Caco-2 (cell line): Measurements from ENCODE around the gene FMNL3. TPM values are rescaled to one million over a fixed set of nuclear protein-coding genes. Genes with fewer than 3 reads are reported as not detected.

Experiments used
- BruUV-seq: library from RNA; stranded (reverse); fragments of 400-500 nt; replicated peaks from 2 replicates; lab custom pipeline; 2021; lab: Mats Ljungman, UMichigan
- CTCF ChIA-PET: fragments of 300-600 bp; sonication (Branson Sonifier 250); formaldehyde crosslinking; loops from one replicate; lab custom pipeline; 2022; ENCODE audit warnings: antibody characterized with exemption; lab: Charles Lee
- POLR2A ChIA-PET: fragments of 300-600 bp; sonication (Branson Sonifier 250); formaldehyde crosslinking; loops from one replicate; lab custom pipeline; 2022; ENCODE audit warnings: antibody characterized with exemption; lab: Charles Lee
- DNase-seq, 2 experiments: peaks; one replicate each; pipeline versions ENCODE4 v3.0.0 to v3.0.0-alpha.2; 2020 to 2022
- H3K27me3 ChIP-seq: replicated peaks from 2 replicates; pipeline ENCODE4 v1.6.0; 2011; ENCODE audit warnings: low read length; ENCODE audit not compliant: control insufficient read depth, insufficient read depth
- H3K36me3 ChIP-seq: 2 replicates; pipeline ENCODE4 v1.5.1; 2011; ENCODE audit warnings: low read length; ENCODE audit not compliant: control insufficient read depth, insufficient read depth
- H3K4me1 ChIP-seq: fragments of 250-450 bp; sonication (Bioruptor Pico); 2 replicates; pipeline ENCODE4 v1.5.1; 2020; ENCODE audit warnings: mild to moderate bottlenecking
- H3K4me3 ChIP-seq: 2 replicates; pipeline ENCODE4 v1.5.1; 2011; ENCODE audit warnings: low read depth, mild to moderate bottlenecking, control low read depth, low read length
- H3K9me3 ChIP-seq: fragments of 250-450 bp; sonication (Bioruptor Pico); 2 replicates; pipeline ENCODE4 v1.5.1; 2020; ENCODE audit warnings: mild to moderate bottlenecking, moderate library complexity
- H3K27ac Mint-ChIP-seq: one replicate; pipeline ENCODE4 v1.8.0; 2022; ENCODE audit warnings: mixed read lengths; ENCODE audit not compliant: unreplicated experiment
- H3K27me3 Mint-ChIP-seq: one replicate; pipeline ENCODE4 v1.8.0; 2022; ENCODE audit warnings: mixed read lengths; ENCODE audit not compliant: insufficient read depth, unreplicated experiment
- H3K36me3 Mint-ChIP-seq: one replicate; pipeline ENCODE4 v1.8.0; 2022; ENCODE audit warnings: mild to moderate bottlenecking, mixed read lengths; ENCODE audit not compliant: insufficient read depth, unreplicated experiment
- H3K4me1 Mint-ChIP-seq: one replicate; pipeline ENCODE4 v1.8.0; 2022; ENCODE audit warnings: low read depth, mixed read lengths; ENCODE audit not compliant: unreplicated experiment
- H3K4me3 Mint-ChIP-seq: one replicate; pipeline ENCODE4 v1.8.0; 2022; ENCODE audit warnings: mild to moderate bottlenecking, moderate library complexity, mixed read lengths; ENCODE audit not compliant: unreplicated experiment
- H3K9me3 Mint-ChIP-seq: one replicate; pipeline ENCODE4 v1.8.0; 2022; ENCODE audit warnings: mixed read lengths; ENCODE audit not compliant: unreplicated experiment
- CTCF ChIP-seq, 2 experiments: fragments of 200-600 bp in 1 of 2; IDR thresholded peaks; 1 replicate in 1 of 2; 2 replicates in 1 of 2; pipeline versions ENCODE4 v1.5.1 to v1.8.0; 2011 to 2022; ENCODE audit warnings: antibody characterized with exemption in 1 of 2, control low read depth in 1 of 2, inconsistent platforms in 1 of 2, low read depth in 1 of 2, low read length in 1 of 2, mild to moderate bottlenecking in 1 of 2, moderate library complexity in 1 of 2; ENCODE audit not compliant: insufficient read depth in 1 of 2, severe bottlenecking in 1 of 2, unreplicated experiment in 1 of 2
- intact Hi-C: fragments of 100-400 bp; cut with micrococcal nuclease; formaldehyde crosslinking; loops from one replicate; pipeline ENCODE4 v1.10.0; 2022; ENCODE audit not compliant: unreplicated experiment
- total RNA-seq: library from RNA; stranded (reverse); gene quantifications from 2 replicates; pipeline ENCODE4 v1.2.3, GENCODE V29; 2022

FMNL3 gene
- total RNA-seq, 1 experiment from 2014 or later = 10.7 TPM

GRCh38 chr12:49661746-49662145 is 45.5 kb downstream of the FMNL3 start:
- Histone ChIP-seq H3K9me3 (no peaks in the 10 kb centered on the region), H3K27me3 (no peaks in the 10 kb centered on the region; the same call in 1 of the 2 replicates), H3K4me3 (no peak overlapping the region), H3K4me1 (no peaks in the 10 kb centered on the region), H3K36me3 (no peaks in the 10 kb centered on the region; the same call in none of the 2 replicates)
- TF ChIP-seq CTCF (IDR thresholded peaks at IDR 0.05; ENCODE audit: insufficient read depth in 1 of 2, low read depth in 1 of 2, low read length in 1 of 2, severe bottlenecking in 1 of 2, unreplicated experiment in 1 of 2) = no peak
- POLR2A ChIA-PET = no interaction called here
- no peaks in the 10 kb centered on the region for H3K27me3 Mint-ChIP-seq
- no peak overlapping the region for H3K4me3 Mint-ChIP-seq
- H3K9me3 Mint-ChIP-seq = no peaks in the 10 kb centered on the region
- no peak overlapping the region for H3K27ac Mint-ChIP-seq
- no TSS peak for BruUV-seq
- H3K4me1 Mint-ChIP-seq = peaks cover 7% of the 10 kb centered on the region
- CTCF ChIA-PET = no interaction called here
- intact Hi-C loops = no loop called here
- DNase-seq = no peak
- peaks cover 5% of the 10 kb centered on the region for H3K36me3 Mint-ChIP-seq

DNA sequence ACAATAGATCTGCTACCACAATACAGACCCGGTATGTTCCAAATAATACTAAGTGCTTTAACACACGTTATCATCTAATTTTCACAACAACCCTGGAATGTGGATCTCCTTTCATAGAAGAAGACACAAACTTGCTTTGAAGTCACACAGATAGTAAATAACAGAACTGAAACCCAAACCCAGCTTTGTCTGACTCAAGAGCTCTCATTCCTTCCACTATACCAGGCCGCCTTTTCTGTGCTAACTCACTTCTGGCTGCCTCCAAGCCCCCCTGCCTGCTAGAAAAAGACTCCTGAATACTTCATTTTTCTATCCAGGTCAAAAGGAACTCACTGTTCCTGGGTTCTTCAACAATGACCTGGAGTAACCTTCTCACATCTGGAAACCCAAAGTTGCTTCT is 46.0 kb downstream of the FMNL3 start:
- POLR2A ChIA-PET = no interaction called here
- intact Hi-C loops = no loop called here
- Histone ChIP-seq H3K36me3 (no peaks in the 10 kb centered on the region; the same call in none of the 2 replicates), H3K4me1 (no peaks in the 10 kb centered on the region), H3K4me3 (no peak overlapping the region), H3K27me3 (no peaks in the 10 kb centered on the region; the same call in 1 of the 2 replicates), H3K9me3 (no peaks in the 10 kb centered on the region)
- no TSS peak for BruUV-seq
- Mint-ChIP-seq H3K27ac (no peak overlapping the region), H3K27me3 (no peaks in the 10 kb centered on the region), H3K4me1 (peaks cover 7% of the 10 kb centered on the region), H3K4me3 (no peak overlapping the region), H3K36me3 (peaks cover 5% of the 10 kb centered on the region), H3K9me3 (no peaks in the 10 kb centered on the region)
- DNase-seq = no peak
- CTCF ChIA-PET = no interaction called here
- TF ChIP-seq CTCF (IDR thresholded peaks at IDR 0.05; ENCODE audit: insufficient read depth in 1 of 2, low read depth in 1 of 2, low read length in 1 of 2, severe bottlenecking in 1 of 2, unreplicated experiment in 1 of 2) = no peak

DNA sequence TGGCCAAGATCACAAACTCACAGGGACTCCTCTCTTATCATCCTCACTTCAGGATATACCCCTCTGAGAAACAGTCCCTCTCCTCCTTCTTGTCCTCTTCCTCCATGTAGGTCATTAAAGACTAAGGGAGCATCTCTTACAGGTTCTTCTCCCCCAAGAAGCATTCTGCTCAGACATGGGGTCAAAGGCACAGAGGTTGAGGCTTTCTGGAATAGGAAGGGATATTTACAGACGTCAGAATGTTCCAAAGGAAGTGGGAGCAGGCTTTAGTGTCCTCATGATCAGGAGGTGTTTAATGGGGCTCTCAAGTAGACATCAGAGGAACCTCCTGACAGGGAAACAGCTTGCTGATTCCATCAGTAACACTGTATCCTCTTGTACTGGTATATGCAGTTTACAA is 47.5 kb downstream of the FMNL3 start:
- peaks cover 5% of the 10 kb centered on the region for H3K36me3 Mint-ChIP-seq
- intact Hi-C loops = no loop called here
- no peaks in the 10 kb centered on the region for H3K27me3 Mint-ChIP-seq
- no peak for TF ChIP-seq CTCF (IDR thresholded peaks at IDR 0.05; ENCODE audit: insufficient read depth in 1 of 2, low read depth in 1 of 2, low read length in 1 of 2, severe bottlenecking in 1 of 2, unreplicated experiment in 1 of 2)
- ChIA-PET CTCF (no interaction called here), POLR2A (no interaction called here)
- H3K4me1 Mint-ChIP-seq = peaks cover 2% of the 10 kb centered on the region
- Histone ChIP-seq H3K9me3 (no peaks in the 10 kb centered on the region), H3K4me3 (no peak overlapping the region), H3K36me3 (no peaks in the 10 kb centered on the region; the same call in 1 of the 2 replicates), H3K4me1 (no peaks in the 10 kb centered on the region), H3K27me3 (no peaks in the 10 kb centered on the region; the same call in 1 of the 2 replicates)
- no peak for DNase-seq
- H3K27ac Mint-ChIP-seq = no peak overlapping the region
- no peaks in the 10 kb centered on the region for H3K9me3 Mint-ChIP-seq
- no TSS peak for BruUV-seq
- H3K4me3 Mint-ChIP-seq = no peak overlapping the region
